NCI-H748 (cell line): ENCODE data around the gene POLR3GL.
"Not testable (repeated sequence)": the region's sequence is repeated elsewhere in the genome, so short reads cannot be mapped to it uniquely, and the experiment has no call there.

Source experiments
- DNase-seq: peaks from one replicate; lab custom pipeline; 2025; ENCODE audit not compliant: unreplicated experiment; lab: John Stamatoyannopoulos, UW

Gene POLR3GL

DNA sequence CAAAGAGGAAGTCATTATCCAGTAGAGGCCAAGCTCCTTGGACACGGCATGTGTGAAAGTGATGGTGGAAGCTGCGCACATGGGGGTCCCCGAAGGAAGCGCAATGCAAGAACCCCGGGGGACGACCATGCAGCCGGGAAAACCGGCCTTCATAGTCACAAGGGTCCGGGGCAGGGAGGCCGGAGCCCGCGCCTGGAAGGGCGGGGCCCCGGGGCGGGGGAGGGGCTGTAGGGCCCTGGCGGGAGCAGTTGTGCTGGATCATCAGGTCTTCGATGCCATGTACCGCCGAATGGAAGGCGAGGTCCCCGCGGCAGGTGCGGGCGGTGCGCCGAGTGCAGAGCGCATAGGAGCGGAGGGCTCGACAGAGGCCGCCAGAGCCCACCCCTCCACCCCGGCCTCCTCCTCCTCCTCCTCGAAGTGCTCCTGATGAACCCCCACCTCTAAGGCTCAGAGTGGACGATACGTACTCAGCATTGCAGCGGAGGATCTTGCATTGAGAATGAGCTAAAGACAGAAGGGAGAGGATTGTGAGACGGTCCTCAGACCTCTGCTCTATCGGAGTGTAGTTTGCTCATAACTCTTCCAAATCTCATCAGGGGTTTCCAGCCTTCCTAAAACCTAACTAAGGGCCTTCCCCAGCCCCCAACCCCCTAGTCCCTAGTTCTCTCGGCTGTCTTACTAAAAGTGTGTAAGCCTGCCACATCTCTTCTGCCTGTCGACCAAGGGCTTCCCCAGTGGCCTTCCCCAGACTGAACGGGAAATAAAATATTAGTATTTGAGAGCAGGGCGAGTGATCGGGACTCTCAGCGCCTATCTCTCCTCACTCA, 55.0 kb downstream of the POLR3GL start:
- DNase-seq: no peak

DNA sequence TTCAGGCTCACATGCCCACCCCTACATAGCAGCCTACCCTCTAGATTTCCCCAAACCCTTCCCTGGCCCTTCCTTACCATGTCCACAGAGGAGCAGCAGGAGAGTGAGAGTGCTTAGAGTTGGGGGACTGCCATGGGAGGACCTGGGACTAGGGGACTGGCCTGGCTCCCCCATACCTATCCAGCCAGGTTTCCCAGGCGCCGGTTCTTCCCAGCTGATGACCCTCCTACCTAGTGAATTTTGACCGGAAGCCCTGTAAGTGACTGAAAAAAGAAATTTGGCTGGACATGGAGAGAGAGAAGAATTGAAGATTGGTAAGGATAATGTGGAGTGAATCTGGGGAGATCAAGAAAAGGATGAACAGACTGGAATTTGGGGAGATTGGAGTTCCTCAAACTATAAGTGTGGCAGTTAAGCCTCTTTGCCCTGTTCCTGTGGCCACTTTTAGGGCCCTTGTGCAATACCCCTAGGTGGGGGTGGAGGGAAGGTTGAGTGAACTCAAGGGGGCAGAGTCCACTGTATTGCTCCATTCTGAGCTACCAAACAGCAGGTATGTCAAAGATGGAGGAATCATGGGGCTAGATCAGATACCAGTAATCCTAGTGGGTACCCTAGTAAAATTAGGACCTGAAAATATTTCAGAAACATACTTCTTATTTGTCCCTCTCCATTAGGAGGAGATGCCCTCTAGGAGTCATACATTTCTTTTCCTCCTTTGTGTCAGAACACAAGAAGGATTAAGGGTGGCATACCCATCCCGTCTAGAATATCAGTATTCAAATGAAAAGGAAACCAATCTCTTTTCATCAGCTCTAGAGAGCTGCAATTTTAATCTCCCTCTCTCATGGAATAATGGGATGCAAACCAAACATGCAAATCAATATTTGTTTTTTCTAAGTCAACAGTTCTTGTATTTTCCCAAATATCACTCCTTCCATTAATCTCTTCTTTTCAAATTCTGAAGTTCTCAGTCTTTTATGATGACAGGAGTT, 55.9 kb downstream of the POLR3GL start:
- no peak for DNase-seq

DNA sequence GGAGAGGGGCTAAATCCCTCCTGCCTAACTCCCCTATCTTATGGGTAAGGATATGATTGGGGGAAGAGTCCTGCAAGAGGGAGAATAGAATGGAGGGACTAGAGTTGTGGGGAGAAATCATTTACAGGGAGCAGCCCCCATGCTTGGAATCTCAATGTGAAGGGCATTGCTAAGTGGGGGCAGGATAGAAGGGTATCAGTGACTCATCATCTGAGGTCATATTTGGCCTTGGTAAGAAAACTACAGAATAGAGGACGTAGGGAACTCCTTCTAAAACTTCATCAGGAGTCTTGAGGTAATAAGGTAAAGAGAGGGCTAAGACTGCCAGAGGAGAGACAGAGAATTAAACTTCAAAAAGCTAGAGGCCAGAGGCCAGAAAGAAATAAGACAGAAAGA, 56.6 kb downstream of the POLR3GL start:
- no peak for DNase-seq

DNA sequence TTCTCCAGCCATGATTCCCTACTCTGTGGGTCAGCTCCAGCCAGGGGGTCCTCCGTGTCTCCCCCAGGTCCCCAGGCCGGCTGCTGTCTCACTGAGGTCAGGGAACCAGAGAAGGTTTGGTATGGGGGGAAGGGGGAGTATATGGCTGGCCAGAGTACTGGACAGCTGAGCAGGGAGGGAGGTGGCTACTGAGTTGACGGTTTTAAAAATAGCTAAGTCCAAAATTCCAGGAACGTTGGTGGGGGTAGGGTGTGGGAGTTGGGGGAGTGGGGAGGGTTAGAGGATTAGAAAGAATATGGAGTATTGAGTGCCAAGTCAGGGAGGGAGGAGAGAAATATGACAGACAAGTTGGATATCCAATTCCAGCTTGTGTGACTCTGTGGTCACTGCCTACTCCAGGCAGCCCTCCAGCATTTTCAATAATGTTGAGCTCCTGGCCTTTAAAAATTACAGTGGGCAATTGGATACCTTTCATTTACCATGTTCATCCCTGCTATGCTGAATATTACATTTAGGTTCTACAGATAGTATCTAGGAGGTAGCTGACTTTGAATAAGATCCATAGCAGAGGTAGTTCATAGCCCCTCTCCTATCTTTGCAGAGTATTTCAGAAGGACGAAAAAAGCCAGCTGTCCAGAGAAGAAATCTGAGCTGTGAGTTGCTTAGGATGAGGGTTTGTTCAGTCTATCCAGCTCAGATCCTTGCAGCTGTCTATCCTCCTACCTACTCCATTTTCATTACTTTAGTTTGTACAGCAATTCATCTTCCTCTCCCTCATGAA, 57.3 kb downstream of the POLR3GL start, which contains the start of gene HJV:
HJV (minus strand) TSS at position 114 of the 781 bp plus-strand sequence. CDS start 1,504 bp downstream, outside the sequence.
- no peak for DNase-seq

DNA sequence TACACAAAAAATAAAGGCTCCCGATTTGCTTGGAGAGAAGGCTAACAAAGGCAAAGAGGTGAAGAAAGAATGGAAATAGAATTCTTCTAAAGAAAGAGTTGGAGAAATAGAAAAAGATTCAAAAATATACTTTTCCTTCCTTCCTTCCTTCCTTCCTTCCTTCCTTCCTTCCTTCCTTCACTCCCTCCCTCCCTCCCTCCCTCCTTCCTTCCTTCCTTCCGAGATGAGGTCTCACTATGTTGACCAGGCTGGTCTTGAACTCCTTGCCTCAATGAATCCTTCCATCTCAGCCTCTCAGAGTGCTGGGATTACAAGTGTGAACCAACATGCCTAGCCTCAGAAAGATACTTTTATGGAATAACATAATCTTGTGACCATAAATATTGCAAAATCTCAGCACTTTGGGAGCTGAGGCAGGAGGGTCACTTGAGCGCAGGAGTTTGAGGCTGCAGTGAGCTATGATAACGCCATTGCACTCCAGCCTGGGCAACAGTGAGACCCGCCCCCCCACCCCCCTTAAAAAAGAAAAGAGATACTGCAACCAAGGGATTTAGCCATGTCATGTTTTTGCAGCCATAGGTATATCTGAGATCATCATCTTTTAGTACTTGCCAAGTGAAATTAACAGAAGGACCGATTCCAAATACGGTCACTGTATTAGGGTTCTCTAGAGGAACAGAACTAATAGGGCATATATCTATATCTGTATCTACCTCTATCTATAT, 58.1 kb downstream of the POLR3GL start:
- DNase-seq: no peak

DNA sequence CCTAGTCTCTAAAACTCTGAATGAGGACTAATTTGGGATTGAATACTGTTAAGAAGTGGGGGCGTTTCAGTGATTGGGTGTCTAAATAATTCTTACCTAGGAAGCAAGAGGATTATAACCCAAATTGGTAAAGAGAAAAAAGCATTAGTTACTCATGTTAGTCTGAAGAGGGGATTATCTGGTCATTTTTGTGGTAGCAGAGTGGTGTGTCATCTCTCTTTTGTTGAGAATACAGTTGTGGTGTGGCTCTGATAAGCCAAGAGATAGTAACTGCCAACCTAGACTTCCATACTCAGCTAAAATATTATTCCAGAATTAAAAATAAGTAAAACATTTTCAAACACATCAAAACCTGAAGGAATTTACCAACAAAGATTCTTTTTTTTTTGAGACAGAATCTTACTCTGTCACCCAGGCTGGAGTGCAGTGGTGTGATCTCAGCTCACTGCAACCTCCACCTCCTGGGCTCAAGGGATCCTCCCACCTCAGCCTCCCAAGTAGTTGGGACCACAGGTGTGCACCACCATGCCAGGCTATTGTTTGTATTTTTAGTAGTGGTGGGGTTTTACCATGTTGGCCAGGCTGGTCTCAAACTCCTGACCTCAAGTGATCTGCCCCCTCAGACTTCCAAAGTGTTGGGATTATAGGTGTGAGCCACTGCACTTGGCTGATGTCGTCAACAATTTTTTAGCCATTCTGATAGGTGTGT, 61.5 kb downstream of the POLR3GL start:
- DNase-seq: not testable (repeated sequence)

DNA sequence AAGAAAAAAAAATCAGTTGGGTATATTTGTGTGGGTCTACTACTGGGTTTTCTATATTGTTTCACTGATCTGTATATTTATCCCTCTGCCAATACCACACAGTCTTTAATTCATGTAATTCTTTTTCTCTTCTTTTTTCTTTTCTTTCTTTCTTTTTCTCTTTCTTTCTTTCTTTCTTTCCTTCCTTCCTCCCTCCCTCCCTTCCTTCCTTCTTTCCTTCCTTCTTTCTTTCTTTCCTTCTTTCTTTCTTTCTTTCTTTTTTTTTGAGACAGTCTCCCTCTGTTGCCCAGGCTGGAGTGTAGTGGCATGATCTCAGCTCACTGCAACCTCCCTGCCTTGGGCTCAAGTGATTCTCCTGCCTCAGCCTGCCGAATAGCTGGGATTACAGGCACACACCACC, 62.2 kb downstream of the POLR3GL start:
- not testable (repeated sequence) for DNase-seq
